Stimulated activated CD8-positive, alpha-beta memory T cell treated with anti-CD3 and anti-CD28 coated beads, Interleukin-4, amount 100 ng/mL, for 48 hours (primary cell): ENCODE measurements around the gene ARX.

Experiments used
- DNase-seq: peaks from one replicate; pipeline ENCODE4 v3.0.0-alpha.2; 2020

ARX gene

DNA sequence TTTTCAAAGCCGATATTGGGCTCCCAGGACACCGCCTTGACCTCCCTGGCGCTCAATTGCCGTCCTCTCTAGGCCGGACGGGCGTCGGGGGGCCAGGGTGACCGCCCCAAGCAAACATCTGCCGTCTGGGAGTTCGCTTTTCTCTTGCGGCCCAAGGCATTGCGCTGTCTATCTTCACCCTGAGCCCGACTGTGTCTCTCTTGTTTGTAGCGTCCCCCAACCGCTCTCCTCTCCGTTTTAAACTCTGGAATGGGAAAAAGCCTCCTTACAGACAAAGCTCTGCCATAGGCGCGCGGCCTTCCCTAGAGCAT is 551 bp upstream of the ARX start:
- DNase-seq, result no peak

DNA sequence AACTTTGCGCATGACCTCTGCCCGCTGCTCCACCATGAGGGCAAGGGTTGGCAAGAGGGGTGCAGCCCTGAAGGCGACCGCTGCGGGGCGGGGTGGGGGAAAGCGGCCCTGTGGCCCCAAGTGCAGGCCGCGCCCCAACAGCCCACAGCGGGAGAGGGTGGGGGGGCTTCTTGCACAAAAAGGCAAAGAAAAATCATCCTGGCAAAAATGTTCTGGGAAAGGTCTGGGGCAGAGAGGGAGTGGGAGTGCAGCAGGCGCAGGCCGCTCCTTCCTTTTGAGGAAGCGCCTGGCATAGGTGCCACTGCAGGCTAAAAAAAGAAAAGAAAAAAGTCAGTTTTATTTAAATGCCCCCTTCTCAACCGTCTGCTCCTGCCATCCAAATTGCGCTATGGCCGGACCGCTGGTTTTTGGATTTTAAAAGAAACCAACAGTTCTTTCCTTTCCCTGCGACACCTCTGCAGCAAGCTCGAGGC is 1.4 kb downstream of the ARX start:
- DNase-seq, result no peak

DNA sequence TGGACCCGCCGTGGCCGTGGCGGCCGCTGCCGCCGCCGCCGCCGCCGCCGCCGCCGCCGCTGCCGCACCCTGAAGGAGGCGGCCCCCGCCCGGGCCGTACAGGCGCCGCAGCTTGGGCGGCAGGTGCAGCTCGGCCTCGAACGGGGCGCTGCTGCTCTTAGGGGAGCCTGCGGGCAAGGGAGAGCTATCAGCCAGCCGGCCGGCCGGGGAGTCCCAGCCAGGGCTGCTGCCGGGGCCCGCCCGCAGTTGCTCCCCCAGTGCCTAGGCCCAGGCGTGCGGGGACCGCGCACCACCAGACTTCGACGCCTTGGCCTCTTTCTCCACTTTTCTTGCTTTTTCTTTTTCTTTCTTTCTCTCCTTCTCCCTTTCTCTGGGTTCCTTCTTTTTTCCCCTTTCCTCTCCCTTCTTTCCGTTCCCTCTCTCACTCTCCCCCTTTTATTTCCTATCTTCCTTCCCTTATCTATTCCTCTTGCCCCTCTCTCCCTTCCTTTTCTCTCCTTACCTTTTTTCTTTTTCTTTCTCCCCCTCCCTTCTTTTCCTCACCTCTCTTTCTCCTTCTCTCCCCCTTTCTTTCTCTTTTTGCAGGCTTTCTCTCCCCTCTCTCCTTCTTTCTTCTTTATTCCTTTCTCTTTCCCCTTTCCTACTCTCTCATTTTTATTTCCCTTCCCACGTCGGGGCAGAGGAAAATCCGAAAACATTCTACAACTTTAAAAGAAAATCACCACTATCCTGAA is 2.0 kb downstream of the ARX start:
- no peak for DNase-seq

DNA sequence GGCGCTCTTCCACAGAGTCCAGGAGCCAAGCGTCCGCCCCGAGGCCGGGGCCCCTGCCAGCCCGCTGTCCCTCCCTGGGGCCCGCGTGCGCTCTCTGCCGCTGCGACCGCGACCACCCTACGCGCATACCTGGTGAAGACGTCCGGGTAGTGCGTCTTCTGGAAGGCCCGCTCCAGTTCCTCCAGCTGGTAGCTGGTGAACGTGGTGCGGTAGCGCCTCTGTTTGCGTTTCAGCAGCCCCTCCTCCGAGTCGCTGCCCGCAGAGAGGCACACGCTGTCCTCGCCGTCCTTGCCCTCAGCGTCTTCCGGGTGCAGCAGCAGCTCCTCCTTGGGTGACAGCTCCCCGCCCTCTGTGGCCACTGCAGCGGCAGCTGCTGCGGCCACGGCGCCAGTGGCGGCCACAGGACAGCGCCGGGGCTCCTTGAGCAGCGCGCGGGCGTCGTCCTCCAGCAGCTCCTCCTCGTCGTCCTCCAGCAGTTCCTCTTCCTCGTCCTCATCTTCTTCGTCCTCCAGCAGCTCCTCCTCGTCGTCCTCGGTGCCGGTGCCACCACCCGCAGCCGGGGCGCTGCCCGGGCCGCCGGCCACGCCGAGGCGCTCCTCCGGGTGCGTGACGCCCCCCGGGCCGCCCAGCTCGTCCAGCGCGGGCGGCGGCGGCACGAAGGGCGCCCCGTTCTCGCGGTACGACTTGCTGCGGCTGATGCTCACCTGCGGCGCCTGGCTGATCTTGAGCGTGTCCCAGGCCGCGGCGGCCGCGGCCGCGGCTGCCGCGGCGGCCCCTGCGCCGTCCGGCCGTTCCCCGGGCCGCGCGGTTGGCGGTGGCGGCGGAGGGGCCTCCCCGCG is 2.8 kb downstream of the ARX start:
- DNase-seq, result no peak

DNA sequence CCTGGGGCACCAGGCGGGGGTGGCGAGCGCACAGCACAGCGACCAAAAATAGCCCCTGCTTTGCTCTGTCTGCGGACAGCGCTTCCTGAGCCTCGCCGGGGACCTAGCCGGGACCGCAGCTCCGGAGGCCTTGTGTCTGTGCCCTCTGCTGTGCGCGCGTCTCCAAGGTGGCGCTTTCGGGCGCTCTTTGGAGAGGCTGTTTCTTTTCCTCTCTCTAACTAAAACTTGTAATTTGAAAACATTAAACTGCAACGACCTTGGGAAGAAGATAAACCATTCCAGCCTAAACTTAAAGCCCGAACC is 3.4 kb downstream of the ARX start:
- DNase-seq, result no peak

DNA sequence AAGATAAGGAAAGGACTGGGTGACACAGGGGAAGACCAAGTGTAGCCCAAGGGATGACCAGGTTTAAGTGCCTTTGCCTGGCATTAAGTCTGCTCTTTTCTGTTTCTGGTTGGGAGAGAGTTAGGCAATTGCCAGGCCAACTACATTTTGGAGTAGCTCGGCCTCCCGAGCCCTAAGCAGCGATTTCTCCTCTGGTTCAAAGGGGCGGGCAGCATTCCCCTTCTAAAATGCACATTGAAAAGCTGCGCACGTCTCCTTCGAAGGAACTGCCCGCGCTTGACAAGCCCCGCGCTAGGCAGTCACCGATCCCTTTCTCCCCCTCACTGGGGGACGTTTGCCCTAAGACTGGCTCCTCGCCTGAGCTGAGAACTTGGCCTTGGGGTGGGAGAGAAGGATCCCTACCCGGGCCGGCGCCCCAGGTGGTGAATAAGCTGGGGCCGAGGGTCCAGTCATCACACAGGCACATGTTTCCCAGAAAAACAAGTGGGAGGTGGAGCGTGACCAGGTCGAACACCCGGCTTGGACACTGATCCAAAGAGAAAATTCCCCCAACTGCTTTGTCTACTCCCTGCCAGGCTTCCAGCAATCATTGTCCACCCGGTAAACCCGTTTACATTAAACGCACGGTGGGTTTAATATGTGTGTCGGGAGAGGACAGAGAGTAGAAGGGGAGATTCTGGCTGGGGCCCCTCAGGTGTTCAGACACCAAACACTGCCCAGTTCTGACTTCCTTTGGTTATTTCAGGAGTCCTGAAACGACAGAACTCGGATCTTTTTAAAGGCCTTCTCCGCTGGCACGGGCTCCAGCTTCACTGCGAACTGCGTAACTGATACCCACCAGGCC is 4.0 kb downstream of the ARX start:
- no peak for DNase-seq

DNA sequence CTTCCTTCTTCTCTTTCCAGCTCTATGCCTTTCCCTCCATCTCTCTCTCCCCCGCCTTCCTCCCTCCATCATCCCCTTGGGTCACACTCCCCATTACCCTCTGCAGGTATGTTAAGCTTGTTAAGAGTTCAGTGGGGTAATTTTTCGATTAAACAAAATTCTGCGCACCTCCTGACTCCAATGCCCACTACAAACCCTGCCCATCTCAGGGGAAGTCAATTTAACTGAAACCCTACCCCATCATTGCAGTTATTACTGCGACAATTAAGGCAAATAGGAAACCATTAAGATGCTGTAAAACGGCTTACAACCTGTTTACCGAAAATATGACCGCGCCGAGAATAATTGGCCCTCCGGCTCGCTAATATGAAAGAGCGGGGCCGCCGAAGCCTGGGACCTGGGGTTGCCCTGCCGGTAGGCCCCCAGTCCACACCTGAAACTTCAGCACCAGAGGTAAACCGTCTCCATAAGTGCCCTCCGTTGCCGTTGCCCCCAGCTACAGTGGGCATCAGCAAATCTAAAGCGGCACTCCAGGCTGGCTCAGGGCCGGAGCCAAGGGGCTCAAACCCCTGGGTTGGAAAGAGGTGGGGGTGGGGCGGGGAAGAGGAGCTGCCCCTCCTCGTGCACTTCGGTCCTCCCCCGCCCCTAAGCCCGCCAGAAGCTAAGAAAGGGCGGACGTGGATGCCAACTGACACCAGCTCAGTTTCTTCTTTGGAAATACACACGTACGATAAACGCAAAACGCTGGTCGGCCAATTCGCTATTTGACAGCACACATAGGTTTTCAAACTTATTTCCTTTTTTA is 4.8 kb downstream of the ARX start:
- no peak for DNase-seq

DNA sequence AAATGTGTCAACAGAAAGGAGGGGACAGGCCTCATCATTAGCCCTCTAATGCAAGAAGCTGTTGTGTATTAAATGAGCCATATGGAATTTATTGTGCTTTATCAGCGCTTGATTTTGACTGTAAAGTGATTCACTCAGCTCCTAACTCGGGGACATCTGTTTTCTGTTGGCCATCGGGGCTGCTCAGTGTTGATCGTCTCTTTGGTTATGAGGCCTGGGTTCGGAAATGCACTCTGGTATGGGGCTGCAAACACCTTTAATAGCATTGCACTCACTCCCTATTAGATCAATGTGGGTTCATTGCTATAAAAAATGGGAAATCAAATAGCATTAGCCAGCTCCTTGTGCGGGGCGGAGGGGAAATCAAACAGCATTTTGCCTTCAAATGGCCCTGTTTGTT is 6.4 kb downstream of the ARX start:
- no peak for DNase-seq

DNA sequence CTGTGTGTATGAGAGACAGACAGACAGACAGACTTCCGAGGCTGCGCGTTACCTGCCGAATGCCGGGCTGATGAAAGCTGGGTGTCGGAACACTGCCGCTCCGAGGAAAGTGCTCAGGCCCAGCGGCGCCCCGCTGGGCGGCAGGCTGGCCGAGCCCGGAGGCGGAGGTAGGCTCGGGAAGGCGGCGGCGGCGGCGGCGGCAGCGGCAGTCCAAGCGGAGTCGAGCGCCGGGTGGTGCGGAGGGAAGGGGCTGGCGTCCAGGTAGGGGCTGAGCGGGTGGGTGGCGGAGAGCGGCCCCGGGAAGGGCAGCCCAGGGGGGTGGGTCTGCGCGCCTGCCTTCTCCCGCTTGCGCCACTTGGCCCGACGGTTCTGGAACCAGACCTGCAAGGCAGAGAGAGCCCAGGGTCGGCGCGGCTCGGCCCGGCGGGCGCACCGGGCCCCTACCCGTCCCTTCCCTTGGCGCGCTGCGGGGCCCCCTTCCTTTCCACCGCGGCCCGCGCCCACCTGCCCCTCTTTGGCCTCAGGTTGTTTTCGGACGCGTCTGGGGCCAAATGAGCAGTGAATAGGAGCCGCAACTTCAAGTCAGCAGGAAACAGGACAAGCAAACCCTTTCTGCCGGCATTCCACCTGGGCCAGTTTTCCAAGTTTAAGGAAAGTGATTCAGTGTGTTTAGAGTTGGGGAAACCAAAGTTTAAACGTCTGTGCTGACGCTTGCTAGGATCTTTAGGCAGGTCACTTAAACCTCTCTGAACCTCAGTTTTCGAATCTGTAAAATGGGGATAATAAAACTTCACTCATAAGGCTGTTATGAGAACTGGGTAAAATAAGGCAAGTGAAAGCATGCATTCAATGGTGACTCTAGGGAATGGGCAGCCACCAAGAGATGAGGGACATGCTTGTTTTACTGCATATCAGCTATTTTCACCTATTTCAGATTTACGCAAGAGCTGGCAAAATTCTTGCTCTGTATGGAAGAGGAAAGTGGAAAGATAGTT is 8.4 kb downstream of the ARX start:
- DNase-seq, result no peak

DNA sequence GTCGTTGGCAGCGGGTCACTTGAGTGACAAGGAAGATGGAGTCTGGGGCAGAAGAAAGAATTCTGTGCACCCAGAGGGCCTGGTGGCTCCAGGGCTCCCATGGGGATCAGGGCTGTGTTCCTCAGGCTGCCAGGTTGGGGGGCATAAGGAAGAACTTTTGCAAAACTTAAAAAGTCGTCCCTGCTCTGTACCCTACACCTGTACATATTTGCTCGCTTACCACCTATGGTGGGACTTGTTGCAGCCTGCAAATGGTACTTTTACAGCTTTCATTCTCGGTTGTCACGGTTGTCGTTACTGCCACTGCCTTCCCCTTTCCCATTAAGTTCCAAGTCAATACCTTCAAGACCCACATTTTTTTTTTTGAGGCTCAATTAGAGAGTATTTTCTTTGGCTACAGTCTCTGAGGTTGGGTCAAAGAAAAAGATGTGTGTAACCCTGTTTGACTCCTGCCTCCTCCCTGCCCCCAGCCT is 9.1 kb downstream of the ARX start:
- no peak for DNase-seq

DNA sequence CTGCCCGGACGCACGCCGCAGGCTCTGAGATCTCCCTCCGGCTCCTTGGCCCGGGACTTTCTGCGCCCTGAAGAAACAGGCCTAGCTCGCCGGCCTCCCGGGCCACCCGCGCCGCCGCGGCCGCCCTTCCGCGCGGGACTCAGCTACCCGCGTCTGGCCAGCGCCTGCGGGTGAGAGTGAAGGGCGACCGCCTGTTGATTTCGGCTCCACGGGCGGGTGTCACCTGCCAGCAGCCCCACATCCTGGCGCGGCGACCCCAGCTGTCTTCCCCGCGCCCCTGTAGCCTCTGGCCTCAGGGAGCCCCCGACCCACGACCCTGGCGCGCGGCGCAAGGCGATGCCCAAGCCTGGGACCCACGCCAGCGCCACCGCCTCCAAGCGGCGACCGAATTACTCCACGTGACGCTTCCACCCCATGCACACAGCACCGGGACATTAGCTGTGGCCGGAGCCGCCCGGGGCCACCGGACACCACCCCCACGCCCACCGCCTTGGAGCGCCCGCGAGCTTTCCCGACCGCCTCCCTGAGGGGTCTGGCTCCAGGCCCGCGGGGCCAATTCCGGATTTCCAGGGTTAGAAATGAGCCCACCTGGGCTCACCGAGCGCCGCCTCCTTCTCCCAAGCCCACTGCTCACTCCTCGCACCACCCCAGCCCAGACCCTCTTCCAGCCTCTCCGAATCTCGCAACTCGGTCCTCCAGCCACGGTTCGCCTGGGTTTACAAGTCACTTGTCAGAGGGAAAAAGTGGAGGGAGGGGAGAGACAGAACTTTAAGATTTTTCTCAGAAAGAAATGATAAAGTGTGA is 10.2 kb downstream of the ARX start:
- DNase-seq, result no peak

DNA sequence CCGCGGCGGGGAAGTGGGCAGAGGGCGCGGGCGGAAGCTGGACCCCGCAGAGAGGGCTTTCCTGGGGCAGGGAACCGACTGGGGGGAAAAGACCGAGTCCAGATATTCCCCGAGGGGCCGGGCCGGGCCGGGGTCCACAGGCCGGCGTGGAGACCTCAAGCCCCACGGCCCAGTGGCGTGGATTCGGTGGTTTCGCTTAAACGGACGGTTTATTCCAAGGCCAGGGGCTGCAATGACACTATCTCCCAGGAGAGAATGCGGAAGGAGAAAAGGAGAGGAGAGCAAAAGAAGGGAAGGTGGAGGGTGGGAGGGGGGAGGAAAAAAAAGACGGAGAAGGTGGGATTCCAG is 10.8 kb downstream of the ARX start:
- DNase-seq, result no peak

DNA sequence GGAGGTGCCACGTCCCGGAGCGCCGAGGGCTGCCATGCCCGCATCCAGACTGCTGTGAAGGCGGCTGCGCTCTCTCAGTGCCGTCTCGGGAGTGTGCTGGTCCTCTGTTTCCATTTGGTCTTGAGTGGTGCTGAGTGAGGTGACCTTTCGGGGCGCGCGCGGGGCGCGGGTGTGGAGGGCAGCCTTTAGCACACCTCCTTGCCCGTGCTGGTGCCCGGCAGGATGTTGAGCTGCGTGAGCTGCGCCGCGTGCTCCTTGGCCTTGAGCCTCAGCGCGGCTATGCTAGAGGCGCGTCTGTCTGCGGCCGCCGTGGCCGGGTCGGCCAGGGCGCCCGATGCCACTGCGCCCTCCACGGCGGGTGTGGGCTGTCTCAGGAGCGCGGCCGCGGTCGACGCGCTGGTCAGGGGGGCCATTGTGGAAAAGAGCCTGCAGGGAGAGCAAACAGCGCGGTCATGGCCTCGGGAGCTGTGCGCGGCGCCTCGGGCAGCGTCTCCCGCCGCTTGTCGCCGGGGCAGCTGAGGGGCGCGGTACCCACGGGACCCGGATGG is 11.2 kb downstream of the ARX start:
- DNase-seq, result no peak

DNA sequence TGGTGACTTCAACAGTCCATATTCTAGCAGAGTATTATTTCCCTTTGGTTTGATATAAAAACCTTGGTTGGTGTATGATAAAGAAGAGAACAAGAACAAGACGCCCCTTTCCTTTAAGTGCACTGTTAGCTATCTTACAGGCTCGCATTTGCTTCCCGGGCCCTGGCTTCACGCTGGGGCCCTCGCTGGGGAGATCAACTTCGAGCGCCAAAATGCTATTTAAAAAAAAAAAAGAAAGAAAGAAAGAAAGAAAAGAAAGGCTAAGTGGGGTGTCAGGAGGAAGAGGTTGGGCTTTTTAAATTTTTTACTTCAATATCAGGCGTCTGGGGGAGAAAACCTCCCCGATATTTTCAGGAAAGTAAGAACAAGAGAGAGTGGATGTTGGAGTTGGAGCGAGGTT is 11.7 kb downstream of the ARX start:
- DNase-seq, result no peak

DNA sequence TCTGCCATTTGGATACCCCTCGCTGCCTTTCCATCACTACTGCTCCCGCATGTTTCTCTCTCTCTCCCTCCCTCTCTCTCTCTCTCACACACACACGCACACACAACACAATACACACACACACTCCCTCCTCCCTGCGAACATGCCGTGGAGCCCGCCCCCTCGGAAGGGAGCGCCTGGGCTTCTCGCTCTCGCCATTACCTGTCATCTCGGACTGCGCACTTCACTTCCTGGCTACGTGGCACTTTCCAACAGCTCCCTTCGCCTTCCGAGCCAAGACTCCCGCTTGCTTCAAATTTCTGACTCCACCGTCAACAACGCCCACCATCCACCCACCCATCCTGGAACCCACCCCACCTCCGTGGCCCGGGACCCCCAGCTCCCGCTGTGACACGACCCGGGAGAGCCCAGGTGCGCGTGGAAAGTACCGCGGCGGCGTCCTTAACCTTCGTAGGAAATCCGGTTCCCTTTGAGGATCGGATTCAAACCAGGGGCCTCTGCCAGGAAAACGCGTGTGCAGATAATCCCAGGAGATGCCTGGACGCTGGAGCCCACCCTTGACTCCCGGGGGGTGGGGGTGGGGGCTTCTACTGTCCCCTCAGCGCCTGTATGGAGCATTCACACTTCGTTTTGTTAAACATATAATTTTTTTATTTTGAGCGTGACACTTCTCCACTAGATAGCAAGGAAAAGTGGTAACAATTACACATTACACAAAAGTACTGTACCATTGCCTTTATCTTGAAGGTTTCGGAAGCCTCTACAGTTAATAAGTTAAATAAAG is 12.5 kb downstream of the ARX start:
- DNase-seq, result no peak

DNA sequence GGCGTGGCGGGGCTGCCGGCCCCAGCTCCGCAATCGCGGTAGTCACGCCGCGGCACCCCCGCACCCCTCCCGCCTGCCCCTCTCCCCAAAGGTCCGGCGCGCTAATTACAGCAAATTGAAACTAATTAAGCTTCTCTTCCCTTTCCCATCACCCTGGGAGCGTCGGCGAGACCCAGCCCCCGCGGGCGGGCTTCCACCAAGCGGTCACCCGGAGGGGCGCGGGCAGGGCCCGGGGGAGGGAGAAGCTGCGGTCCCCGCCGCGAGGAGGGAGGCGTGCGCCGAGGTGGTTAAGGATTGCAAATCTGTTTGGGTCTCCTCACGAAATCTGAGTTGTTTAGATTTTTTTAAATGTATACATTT is 13.1 kb downstream of the ARX start:
- no peak for DNase-seq

DNA sequence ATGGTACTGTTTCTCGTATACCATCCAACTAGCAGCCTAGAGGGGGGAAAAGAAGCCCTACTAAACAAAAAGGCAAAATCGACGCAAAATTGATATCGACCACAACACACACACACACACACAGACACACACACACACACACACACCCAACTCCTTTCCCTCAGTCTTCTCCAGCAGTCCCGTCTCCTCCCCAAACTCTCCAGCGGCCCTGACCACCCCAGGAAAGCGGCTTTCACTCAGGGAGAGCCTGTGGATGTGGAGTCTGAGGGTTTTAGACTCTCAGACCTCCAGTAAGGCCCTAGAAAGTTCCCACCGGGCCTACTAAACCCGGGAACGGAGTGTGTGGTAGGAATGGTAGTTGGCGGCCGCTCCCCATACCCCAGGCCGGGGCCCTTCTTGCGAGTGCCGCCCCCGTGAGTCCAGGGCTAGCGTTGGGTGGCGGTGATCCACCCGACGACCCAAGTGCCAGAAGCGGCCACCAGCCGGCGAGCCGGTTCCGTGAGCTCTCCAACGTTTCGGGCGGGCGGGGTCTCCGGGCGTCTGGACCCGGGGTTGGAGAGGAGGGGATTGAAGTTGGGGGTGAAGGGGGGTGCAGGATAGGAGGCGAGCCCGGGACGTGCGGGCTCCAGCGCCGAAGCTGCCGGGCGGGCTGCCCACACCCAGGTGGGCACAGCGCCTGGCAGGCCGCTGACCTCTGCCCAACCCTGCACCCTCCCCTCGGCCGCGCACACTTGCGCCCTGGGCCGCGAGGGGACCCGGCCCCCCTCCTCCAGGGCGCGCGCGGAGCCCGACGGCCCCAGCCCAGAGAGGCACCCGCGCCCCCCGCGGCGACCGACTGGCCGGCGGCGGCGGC is 13.7 kb downstream of the ARX start:
- no peak for DNase-seq

DNA sequence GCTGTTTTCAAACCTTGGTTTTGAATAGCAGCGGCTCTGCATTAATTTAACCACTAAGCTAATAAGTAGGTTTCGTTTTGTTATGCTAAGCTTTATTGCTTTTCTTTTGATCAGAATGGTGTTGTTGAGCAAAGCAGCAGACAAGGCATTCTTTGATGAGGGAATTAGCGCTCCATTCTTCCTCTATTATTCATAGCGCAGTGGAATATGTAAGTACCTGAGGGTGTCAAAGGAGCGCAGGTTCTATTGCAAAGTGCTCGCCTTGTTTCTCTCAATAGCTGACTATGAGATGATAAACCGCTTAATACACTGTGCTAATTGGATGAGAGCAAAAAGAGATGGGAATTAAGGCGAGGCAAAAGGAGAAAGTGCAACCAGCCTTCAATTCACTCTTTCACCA is 16.3 kb downstream of the ARX start:
- no peak for DNase-seq
